ENCODE data around the gene LRRC32.

Gene LRRC32

DNA sequence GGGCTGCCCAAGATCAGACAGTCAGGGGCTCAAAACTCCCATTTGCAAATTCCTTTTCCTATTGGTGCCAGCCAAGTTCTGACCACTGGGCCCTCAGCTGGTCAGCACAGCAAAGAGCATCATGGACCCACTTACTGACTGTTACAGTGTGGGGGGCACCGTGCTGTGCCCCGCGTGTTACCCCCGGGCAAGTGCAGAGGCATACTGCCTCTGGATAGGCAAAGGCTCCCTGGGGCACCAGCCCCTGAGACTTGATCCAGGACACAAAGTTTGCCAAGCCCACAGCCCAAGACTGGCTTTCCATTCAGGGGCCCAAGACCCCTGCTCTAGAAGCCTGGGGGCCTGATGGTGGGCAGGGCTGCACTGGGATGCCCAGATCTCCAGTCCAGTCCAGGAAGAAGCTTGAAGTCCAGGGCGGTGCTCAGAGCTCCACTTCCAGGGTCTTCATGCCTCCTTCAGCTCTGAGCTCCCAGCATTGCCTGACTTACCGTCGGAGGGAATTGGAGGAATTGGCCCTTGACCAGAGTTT is 6.6 kb downstream of the LRRC32 start:
- DNase-seq (ENCODE audit: low read depth) = no peak

DNA sequence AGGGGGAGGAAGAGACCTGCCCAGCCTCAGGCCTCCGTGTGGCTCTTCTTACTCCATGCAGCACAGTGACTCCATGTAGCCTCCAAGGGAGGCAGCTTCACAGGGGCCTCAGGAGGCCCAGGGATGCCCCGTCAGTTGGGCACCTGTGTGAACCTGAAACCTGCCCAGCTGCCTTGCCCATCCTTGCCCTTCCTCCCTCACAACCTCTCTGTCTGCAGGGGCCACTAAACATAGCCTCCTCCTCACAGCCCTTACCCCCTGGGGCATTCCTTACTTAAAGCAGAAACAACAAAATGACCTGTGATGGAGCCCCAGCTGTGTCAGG is 7.1 kb downstream of the LRRC32 start:
- DNase-seq (ENCODE audit: low read depth) = no peak

DNA sequence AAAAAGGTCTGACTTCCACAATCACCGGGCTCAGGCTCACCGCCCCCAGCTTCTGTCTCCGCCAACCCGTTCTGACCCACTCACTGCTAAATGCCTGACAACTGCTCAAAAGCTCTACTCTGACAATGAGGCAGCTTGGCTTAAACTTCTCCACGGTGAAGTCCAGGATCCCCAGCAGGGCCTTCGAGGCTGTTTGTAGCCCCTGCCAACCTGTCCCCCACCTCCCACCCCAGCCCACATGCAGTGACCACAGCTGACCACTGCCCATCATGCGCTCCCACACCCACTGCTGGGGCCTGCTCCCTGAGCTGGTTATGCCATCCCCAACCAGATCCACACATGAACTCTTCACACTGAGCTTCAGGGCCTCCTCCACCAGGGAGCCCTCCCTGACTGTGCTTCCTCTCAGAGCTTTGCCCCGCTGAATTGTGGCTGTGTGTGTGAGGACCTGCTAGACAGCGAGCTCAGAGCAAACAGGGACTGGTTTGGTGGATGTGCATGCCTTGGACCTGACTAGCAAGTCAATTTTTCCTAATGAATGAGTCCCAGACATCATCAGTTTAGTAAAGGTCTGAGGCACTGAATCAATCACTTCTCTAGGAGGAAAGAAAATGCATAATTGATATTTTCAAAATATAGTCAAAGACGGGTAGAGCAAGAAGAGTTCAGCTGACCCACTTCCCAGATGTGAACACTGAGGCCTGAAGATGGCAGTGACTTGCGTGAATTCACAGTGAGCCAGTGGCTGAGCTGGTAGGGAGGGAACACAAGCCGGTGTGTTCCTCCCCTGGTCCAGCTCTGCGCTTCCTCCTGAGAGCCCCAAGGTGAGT is 7.7 kb downstream of the LRRC32 start:
- no peak for DNase-seq (ENCODE audit: low read depth)

DNA sequence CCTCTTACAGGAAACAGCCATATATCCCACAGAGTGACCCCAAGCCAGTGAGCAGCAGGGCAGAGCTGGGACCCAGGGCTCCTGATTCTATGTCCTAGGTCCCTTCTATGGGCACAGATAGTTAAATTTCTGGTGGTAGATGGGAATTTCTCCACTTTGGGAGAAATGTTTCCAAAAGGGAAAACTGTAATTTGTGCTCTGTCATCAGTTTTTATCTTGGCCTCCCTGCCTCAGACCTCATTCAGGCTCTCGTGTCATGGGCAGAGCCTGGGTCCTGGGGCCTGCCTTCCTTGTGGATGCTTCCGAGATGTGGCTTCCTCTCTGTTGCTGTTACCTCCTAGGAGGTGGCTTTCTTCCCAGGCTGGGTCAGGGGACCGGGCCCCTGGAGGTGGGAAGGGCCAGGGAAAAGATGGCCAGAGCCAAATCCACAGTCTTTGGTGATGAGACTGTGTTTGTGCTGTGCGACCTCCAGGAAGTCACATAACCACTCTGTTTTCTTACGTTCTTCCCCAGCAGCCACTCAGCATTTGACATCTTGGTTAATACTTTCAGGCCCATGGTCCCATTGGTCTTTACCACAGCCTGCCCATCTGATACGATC is 8.6 kb downstream of the LRRC32 start:
- DNase-seq (ENCODE audit: low read depth) = peak; percentile 55

DNA sequence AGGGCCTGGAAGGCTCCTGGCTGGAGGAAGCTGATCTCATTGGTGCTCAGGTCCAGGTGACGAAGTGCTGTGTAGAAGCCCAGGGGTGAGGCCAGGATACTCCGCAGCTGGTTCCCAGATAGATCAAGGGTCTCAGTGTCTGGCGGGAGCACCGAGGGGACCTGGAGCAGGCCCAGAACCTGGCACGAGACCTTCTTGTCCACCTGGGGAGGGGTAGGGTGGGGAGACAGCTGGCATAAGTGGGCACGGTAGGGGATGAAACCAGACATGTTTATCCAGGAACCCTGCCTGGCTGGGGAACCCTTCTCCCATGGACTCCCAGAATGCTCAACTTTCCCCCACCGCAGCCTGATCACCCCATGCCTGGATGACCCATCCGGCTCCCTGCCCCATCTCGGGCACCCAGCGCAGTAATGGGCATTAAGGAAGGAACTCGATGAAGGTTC is 9.2 kb downstream of the LRRC32 start:
- no peak for DNase-seq (ENCODE audit: low read depth)

DNA sequence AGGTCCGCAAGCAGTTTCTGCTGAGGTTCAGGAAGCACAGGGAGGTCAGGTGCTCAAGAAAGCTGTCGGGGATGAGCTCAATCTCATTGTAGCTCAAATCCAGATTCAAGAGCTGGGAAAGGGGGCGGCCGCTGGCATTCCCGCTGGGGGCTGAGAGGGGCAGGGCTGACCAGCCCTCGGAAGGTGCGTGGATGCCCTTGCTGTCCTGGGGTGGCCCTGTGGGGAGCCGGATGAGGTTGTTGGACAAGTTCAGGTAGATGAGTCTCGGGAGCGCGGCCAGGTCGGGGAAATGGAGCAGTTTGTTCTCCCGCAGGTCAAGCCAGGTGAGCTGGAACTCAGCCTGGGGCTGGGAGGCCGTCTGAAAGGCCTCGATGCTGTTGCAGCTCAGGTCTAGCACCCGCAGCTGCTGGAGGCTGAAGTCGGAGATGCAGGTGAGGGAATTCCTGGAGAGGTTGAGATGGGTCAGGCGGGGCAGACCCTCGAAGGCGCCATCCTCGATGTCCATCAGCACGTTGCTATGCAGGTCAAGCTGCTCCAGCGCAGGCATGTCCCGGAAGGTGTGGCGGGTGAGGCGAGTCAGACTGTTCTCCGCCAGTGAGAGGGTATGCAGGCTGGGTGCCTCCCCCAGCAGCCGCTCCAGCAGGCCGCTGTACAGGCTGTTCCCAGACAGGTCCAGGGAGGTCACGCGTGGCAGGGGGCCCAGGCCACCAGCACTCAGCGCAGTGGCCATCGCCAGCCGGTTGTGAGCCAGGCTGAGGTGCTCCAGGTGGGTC is 9.8 kb downstream of the LRRC32 start:
- DNase-seq (ENCODE audit: low read depth) = no peak

DNA sequence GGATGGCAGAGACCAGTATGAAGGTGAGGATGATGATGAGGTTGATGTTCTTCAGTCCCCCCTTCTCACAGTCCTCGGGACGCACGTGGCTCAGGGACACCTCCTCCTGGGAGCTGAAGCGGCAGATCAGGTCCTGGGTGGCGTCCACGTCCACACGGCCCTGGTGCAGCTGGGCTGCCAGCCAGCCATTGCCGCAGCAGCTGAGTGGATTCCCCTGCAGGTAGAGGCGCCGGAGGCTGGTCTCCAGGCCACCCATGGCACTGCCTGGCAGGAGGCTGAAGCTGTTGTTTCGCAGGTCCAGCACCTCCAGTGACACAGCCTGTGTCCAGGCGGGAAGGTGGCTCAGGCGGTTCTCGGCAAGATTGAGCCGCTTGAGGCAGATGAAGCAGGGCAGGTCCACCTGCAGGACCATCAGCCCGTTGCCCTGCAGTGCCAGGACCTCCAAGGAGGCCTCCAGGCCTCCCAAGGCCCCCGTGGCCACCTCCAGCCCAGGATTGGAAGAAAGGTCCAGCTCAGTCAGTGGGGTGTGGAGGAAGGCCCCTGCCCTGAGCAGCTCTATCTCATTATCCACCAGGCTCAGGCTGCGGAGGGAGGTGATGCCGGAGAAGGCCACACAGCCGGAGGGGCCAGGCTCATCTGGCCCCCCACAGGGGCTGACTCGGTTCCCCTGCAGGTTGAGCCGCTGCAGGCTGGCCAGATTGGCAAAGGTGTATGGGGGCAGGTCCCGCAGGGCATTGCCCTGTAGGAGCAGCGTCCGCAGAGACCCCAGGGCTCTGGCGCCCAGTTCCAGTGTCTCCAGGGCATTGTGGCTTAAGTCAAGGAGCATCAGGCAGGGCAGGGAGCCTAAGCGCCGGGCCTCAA is 10.6 kb downstream of the LRRC32 start:
- no peak for DNase-seq (ENCODE audit: low read depth)

DNA sequence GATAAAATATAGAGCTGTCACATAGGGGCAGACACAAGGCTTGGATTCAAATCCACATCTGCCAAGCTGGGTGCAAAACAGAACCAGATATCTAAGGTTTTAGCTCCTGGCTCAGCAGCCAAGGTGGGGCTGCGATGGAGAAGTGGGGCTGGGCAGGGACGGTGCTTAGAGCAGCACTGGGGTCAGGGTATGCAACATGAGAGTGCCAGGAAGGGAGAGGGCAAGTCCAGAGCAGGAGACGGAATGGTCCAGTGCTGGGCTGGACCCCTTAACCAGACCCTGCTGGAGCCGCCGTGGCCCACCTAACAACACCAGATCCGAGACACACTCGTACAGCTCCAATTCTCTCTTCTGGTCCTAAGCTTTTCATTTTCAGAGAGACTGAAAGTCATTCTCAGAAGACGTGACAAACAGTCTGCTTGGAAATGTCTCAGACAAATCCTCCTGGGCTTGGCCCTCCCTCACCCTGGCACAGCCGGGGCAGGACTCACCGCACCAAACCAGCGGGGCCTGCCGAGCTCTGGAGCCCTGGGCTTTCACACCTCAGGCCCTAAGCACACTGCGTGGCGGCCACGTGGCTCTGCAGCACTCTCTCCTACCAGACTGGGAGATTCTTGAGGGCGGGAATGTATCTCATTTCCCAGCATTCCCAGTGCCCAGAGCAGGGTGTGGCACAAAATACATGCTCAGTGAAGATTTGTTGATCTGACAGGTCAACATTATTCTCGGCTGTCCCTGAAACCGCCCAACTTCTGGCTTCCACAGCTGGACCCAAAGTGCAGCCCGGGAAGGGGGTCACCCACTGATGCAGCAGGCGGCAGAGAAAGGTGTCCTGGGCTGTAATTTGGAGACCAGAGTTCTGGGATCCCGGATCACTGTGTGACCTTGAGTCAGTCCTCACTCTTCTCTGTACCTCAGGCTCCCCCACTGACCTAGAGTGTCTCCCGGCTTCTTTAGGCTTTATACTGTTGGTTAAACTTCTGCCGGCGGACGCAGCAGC is 11.6 kb downstream of the LRRC32 start:
- DNase-seq (ENCODE audit: low read depth) = no peak

DNA sequence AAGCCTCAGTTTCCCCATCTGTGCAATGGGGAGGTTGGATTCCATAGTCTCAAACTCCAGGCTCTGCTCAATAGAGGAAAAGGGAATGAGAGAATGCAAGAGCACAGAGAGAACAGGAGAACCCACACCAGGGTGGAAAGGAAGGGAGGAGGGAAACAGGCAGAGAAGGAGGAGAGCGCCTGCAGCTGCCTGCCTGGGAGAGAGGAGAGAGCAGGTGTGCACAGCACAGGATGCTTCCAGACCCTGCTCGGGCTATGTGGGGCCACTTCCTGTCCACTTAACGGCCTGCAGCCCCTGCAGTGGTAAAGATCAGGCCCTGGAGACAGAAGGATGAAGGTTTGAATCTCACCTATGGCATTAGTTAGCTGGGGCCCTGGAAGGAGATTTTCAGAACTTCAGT is 12.3 kb downstream of the LRRC32 start:
- DNase-seq (ENCODE audit: low read depth) = no peak

DNA sequence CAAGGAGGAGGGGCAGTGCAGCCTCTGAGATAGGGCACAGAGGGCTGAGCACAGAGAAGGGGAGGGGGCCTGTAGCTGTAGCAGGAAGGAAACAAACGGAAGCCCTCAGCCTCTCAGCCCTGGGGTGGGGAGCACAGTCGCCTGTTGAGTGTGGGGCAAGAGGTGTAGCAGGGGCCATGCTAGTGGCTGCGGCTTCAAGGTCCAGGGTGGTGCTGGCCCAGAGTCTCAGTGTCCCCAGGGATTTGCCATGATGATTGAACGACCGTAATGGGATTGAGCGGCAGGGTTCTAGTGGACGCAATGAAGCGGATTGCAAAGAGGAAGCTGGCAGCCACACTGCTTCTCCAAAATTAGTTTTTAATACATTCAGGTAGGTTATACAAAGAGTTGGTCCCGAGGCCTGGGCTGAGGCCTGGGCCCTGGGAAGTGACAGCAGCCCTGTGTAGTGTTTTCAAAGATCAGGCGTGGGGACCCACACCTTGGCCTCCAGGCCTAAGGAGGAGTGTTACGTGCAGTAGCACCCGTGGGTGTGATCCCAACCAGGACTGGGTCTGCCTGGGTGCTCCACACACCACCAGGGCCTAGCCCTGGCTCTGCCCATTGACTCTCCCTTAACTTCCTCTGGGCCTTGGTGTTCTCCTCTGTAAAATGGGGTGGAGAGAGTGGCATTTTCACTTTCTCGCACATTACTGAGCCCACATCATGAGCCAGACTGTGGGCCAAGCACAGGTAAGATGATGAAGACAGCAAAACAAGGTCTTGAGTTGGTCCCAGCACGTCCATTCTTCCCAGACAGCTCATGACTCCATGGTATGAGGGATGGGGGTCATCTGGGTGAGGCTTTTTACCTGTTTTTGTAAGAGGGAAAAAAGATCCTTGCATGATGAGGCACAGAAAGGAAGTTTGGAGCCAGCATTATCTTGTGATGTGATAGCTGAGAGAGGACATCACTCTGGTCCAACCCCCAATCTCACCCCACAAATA is 13.1 kb downstream of the LRRC32 start:
- DNase-seq (ENCODE audit: low read depth) = no peak

DNA sequence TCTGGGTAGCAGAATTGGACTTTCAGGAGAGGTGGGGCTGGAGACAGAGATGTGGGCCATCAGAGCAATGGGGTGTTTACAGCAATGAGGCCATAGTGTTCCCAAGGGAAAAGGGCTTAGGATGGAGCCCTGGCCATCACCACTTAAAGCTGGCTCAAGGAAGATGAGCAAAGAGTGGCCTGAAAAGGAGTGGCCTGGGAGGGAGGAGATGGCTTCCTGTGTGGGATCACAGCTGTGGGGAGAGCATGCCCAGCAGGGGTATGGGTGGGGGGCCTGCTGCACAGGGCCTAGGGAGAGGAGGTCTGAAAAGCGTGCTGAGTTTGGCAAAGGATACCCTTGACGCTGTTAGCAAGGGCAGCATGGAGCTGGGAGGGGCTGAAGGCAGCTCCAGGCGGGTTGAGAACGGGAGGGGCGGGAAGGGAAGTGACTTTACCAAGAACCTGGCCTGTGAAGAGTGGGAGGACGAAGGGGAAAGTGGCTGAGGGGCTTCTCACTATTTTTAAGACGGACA is 13.9 kb downstream of the LRRC32 start:
- DNase-seq (ENCODE audit: low read depth) = no peak

DNA sequence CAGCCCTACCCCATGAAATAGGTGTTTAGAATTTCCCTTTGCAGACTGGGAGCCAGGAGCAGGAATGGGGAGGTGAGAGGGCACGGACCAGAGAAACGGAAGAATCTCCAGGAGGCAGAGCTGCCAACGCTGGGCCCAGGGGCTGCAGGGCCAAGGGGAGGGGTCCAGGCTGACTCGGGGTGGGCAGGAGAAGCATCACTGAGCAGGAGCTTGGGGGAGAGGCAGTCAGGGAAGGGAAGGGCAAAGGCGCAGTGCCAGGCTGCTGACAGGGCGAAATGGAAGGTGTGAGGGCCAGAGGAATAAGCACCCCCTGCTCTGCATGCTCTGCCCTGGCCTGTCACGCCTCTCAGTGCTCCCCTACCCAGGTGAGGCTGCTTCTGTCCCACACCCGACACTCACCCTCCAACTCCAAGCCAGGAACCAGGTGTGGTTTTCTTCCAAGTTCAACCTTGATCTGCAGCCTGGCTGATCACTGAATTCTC is 14.5 kb downstream of the LRRC32 start:
- DNase-seq (ENCODE audit: low read depth) = no peak

DNA sequence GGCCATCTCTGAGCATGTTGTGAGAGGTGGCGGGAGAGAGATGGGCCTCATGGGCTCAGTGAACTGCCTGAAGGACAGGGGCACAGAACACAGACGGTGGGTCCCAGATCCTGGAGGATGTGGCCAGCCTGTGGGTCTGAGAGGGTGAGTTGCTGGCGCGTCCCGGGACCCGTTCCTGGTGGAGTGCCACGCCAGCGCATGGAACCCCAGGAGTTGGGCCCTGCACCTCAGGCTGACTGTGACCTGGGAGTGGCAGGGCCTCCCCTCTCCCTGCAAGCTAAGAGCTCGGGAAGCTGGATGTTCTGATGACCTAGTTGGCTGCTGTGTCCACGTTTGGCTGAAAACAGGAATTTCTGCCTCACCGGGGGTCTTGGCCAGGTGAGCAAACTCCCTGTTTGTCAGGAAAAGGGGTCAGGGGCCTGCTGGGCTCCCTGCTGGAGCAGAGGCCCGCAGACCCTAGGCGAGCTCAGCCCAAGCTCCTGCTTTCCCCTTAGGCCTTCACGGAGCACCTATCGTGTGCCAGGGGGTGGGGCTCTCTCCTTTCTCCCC is 15.0 kb downstream of the LRRC32 start:
- DNase-seq (ENCODE audit: low read depth) = no peak

DNA sequence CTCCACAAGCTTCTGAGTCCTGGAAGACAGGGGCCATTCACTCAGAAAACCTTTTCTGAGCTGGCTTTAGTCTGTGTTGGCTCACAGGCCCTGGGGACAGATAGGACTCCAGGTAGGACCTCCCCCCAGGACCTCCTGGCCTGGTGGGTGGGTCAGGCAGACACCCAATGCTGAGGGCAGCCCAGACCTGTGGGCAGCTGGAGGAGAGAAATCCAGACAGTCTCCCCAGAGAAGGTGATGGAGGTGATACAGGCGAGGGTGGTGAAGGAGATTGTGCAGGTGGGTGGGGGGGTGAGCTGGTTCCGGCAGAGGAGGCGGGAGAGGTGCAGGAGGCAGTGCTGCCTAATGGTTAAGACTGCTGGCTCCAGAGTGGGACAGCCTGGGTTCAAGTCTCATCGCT is 15.6 kb downstream of the LRRC32 start:
- no peak for DNase-seq (ENCODE audit: low read depth)

DNA sequence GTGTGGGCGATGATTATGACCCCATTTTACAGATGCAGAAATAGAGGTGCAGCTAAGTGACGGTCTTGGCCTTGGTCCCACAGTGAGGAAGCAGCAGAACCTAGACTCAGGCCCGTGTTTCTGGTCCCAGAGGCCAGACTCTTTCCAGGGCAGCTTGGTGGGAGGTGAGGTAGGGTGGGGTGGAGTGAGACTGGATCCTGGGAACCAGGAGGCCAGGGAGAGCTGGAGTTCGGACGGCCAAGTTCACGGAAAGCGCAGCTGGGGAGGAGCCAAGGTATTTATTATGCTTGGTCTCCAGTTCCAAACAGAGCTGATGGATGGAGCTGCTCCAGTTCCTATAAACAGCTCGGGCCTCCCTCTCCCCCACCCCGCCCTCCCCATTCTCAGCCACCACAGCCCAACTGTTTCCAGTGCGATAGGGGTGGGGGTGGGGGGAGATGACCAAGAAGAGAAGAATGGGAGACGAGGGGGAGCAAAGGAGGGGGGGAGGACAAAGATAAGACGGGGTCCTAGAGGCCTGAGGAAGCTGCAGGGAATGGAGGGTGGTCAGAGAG is 16.2 kb downstream of the LRRC32 start:
- DNase-seq (ENCODE audit: low read depth) = peak; percentile 82

DNA sequence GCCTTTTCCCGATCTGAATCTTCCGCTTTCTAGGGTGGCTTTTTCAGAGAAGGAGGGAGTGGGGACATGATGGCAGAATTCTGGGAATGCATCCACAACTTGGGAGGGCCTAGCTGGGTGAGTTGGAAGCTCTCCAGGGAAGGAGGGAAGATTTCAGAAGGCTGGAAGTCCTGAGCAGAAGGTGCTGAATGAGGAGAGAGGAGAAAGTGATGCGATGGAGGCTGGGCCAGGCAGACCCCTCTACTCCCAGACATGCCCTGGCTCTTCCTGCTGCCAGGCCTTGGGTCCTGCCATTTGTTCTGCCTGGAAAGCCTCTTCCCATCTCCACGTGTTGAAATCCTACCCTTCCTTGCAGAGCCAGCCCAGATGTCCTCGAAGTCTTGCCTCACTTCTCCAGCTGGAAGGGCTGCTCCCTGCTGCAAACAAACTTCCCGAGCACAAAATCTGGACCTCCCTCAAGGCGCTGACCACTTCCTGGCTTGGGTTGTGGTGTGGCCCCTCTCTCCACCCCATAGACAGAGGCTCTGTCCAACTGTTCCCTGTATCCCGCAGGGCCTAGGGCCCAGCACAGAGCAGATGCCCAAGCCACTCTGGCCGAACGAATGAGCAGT is 16.8 kb downstream of the LRRC32 start:
- DNase-seq (ENCODE audit: low read depth) = peak; percentile 59

DNA sequence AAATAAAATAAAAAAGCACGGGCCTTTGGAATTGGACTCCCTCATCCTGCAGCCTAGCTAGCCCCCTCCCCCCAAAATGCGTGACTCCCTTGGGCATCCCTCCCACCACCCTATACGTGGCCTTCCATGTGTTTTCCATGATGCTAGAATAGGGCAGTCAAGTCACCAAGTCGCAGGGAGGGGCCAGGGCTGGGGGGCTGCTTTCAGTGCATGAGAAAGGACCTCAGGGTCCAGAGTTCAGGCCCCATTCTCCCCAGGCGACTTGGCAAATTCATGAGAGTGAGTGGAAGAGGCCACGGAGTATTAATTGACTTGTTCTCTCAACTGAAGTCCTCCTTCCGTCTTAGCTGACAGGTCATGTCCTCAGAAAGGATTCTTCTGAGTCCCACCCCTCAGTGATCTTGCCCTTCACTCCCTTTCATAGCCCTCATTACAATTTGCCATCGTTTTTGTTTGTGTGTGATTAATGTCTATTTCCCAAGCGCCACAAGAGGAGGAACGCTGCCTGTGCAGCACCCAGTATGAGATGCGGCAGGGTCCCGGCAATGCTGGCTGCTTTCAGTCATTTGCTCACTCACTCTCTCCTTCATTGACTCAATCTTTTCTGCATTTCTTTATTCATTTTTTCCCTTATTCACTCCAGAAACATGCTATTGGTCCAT is 17.4 kb downstream of the LRRC32 start:
- no peak for DNase-seq (ENCODE audit: low read depth)

Data from stromal cell of bone marrow (primary cell).